GM18909 (cell line): Measurements from ENCODE around the gene STK39.

Source experiments
- ATAC-seq: cut with Tn5 transposase; IDR thresholded peaks from one replicate; pipeline ENCODE4 v1.9.1; 2021; ENCODE audit warnings: mild to moderate bottlenecking; ENCODE audit not compliant: unreplicated experiment, poor library complexity

The STK39 gene

DNA sequence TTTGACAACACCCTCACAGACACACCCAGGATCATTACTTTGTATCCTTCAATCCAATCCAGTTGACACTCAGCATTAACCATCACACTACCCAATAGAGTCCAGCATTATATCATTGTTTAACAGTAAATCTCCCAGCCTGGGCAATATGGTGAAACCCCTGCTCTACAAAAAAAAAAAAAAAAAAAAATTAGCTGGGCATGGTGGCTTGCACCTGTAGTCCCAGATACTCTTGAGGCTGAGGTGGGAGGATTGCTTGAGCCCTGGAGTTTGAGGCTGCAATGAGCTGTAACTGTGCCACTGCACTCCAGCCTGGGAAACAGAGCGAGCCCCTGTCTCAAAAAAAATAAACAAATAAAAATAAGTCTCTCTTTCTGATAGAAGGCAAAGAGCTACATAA lies 304.0 kb downstream of the STK39 start:
- no peak for ATAC-seq

- no peak for ATAC-seq
These were observed 304.9 kb downstream of the STK39 start for GRCh38 chr2:167942366-167943081.

- no peak for ATAC-seq
These were observed 305.8 kb downstream of the STK39 start for GRCh38 chr2:167941604-167942003.

- no peak for ATAC-seq
These were observed 306.5 kb downstream of the STK39 start for GRCh38 chr2:167940734-167941507.

DNA sequence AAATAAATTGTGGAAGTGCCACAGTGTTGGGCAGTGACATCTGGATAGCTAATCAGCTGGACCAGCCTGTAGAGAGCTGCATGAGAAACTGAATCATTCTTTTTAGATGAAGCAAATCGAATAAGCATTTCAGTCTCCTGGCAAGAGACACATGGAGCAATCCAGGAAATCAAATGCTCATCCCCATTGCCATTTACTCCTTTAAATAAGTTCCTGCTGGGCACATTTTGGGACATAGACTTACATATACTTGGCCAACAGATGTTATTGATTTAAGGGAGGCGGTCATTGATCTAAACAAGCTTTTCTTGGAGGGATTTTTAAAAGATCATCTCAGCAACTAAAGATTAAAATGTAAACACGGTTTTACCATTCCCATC lies 307.1 kb downstream of the STK39 start:
- no peak for ATAC-seq

- no peak for ATAC-seq
These were observed 307.7 kb downstream of the STK39 start for GRCh38 chr2:167939514-167940345.

DNA sequence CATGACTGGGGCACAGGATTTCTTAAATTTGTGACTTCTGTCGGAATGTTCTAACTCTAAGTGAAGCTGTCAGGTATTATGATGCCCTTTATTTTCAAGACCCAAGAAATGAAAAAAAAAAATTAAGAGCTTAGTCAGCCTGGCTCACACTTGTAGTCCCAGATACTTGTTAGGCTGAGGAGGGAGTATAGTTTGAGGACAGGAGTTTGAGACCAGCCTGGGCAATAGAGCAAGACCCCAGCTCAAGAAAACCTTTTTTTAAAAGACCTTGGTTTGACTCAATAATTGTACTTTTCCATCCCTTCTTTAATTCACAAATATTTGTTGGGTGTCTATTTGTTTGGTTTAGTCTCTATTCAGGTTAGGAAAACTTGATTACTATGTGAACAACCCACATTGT lies 310.0 kb downstream of the STK39 start:
- no peak for ATAC-seq

- no peak for ATAC-seq
These were observed 311.6 kb downstream of the STK39 start for GRCh38 chr2:167935803-167936110.

- ATAC-seq: no peak
These were observed 314.1 kb downstream of the STK39 start for GRCh38 chr2:167933097-167933814.

GRCh38 chr2:167932123-167932693 lies 315.2 kb downstream of the STK39 start:
- ATAC-seq: no peak

DNA sequence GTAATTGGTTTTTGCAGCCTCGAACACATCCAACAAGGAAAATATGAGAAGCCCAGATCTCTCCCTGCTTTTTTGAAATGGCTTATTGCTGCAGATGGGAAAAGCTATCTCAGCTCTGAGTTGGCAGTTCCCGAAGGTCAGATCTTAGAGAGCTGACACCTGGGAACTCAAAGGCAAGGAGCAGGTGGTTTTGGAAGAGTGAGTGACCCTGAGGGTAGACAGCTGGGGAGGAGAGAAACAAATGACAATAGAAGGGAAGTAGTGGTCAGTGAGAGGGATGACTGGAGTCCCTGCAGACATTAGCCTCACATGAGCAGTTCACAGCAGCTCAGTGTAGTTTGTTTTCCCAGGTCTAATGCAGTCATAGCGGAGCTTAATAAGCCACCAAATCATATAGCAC lies 317.9 kb downstream of the STK39 start:
- no peak for ATAC-seq

DNA sequence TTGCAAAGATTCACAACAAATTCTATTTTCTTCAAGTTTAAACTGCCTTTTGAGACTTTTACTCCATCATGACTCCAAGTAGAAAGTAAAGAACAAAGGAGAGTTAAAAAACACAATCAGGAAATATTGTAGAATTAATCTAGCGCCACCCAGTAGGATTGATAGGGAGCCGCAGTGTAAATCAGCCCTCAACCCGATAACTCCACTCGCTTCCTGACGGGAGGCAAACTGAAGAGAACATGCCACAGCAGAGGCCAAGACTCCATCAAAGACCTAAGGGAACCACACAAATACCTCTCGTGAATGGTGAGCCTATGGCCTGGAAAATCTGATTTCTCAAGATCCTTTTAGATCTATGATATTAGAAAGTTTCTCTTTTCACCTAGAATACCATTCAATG lies 319.0 kb downstream of the STK39 start:
- no peak for ATAC-seq

- no peak for ATAC-seq
These were observed 321.6 kb downstream of the STK39 start for GRCh38 chr2:167925758-167926157.

DNA sequence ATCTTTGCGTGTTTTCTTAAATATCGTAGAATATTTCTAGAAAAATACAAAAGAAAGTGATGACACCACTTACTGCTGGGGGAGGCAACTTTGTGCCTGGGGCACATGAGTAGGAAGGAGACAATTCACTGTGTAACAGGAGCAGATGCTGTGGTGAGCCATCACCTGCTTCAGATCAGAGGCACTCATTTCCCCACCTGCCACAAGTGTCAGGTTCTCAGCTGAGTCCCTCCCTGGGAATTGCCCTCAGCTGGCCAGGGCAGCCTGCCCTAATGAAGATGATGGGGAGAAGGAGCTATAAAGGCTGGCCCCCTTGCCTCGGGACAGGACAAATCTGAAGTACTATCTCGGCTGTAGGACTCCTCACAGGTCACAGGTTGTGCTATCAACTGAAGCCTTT lies 322.8 kb downstream of the STK39 start:
- ATAC-seq: no peak

GRCh38 chr2:167916756-167917155 lies 330.6 kb downstream of the STK39 start:
- ATAC-seq: no peak

- no peak for ATAC-seq
These were observed 332.4 kb downstream of the STK39 start for GRCh38 chr2:167914969-167915368.

- no peak for ATAC-seq
These were observed 338.6 kb downstream of the STK39 start for GRCh38 chr2:167908786-167909185.

- ATAC-seq: no peak
These were observed 341.7 kb downstream of the STK39 start for GRCh38 chr2:167905668-167906067.
